ENCODE measurements around the gene AMZ1. TPM values are rescaled to one million over a fixed set of nuclear protein-coding genes. Genes with fewer than 3 reads are reported as not detected.

AMZ1 gene
- total and polyA plus RNA-seq, 2 experiments from 2014 or later = 1.4 TPM; not detected in 1

DNA sequence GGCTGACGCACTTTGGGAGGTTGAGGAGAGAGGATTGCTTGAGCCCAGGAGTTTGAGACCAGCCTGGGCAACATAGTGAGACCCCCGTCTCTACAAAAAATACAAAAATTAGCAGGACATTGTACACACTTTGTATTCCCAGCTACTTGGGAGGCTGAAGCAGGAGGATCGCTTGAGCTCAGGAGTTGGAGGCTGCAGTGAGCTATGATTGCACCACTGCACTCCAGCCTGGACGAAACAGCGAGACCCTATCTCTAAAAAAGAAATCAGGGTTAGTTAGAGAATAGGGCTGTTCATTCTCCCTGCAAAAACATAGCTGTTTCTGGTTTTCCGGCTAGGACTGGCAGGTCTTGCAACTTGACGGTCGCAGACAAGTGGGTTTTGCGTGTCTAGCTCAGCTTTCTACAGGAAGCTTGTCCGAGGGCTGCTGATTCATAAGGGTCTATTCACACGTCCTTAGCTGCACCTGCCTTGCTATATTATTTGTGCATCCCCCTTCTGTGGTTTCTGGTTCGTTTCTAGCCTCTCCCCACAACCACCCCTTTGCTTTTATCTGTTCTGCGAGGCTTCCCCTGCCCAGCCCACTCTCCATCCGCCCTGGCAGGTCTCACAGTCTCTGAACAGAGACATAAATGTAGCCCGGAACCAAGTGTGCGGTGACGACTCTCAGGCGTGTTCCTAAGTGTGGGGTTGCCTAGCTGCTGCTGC lies 10.7 kb downstream of the AMZ1 start:
- Histone ChIP-seq H3K4me2 (no peak overlapping the region), H3K27me3 (no peaks in the 10 kb centered on the region), H3K79me2 (no peaks in the 10 kb centered on the region), H3K27ac (no peak overlapping the region), H3K4me3 (no peak overlapping the region), H3K9me2 (replicated peaks; ENCODE audit: insufficient read depth) (no peaks in the 10 kb centered on the region), H4K20me1 (ENCODE audit: insufficient read depth, poor library complexity, severe bottlenecking) (no peaks in the 10 kb centered on the region), H3K4me1 (ENCODE audit: insufficient read depth) (no peaks in the 10 kb centered on the region), H3K9me3 (ENCODE audit: low read depth) (no peaks in the 10 kb centered on the region), H2AFZ (no peak overlapping the region), H3K36me3 (replicated peaks; ENCODE audit: insufficient read depth, low read depth) (no peaks in the 10 kb centered on the region)
- 83% methylated on average over 18 of the region's 18 CpGs for WGBS (ENCODE audit: low lambda C conversion rate, missing lambda C conversion rate)
- no peak for DNase-seq (ENCODE audit: low spot score)
- no peak for TF ChIP-seq EZH2phosphoT487 (IDR thresholded peaks at IDR 0.05; ENCODE audit: low read depth, severe bottlenecking, unreplicated experiment)
- no peak for TF ChIP-seq EZH2 (IDR thresholded peaks at IDR 0.05; ENCODE audit: borderline replicate concordance)
- TF ChIP-seq, protein P1, sequence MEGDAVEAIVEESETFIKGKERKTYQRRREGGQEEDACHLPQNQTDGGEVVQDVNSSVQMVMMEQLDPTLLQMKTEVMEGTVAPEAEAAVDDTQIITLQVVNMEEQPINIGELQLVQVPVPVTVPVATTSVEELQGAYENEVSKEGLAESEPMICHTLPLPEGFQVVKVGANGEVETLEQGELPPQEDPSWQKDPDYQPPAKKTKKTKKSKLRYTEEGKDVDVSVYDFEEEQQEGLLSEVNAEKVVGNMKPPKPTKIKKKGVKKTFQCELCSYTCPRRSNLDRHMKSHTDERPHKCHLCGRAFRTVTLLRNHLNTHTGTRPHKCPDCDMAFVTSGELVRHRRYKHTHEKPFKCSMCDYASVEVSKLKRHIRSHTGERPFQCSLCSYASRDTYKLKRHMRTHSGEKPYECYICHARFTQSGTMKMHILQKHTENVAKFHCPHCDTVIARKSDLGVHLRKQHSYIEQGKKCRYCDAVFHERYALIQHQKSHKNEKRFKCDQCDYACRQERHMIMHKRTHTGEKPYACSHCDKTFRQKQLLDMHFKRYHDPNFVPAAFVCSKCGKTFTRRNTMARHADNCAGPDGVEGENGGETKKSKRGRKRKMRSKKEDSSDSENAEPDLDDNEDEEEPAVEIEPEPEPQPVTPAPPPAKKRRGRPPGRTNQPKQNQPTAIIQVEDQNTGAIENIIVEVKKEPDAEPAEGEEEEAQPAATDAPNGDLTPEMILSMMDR (IDR thresholded peaks at IDR 0.05; ENCODE audit: poor library complexity) = no peak

DNA sequence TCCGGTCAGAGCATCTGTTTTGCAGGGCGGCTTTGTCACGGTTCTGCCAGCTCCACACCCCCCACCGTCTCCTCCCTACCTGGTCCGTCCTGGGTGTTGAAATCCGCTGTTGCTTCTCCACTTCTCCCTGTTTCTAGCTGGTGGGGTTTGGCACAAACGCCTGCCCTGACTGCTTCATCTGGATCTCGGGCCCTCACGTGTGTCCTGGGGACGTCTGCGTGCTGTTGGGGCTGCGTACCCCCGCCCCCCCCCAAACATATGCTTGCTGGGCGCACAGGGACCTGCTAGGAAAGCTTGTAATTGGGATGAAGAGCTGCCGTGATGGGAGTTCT lies 11.3 kb downstream of the AMZ1 start:
- no peak overlapping the region for H2AFZ ChIP-seq

DNA sequence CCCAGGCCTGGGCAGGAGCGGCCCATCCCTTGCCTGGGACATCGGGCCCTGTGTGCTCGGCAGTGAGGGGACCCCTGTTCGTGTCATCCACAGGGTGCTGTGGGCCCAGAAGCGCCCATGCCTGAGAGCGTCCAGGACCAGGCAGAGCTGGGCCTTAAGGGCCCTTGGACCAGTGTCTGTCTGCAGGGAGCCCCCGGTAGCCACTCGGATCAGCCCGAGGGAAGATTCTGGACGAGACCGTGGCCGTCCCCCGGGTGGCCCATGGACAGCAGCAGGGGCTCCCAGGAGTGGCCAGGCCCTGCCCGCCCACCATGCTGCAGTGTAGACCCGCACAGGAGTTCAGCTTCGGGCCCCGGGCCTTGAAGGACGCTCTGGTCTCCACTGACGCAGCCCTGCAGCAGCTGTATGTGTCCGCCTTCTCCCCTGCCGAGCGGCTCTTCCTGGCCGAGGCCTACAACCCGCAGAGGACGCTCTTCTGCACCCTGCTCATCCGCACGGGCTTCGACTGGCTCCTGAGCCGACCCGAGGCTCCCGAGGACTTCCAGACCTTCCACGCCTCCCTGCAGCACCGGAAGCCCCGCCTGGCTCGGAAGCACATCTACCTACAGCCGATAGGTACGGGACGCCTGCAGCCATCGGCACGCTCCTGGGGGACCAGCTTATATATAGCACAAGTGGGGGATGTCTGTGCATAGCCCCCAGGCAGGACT lies 12.3 kb downstream of the AMZ1 start:
- Histone ChIP-seq H3K36me3 (replicated peaks; ENCODE audit: insufficient read depth, low read depth) (no peaks in the 10 kb centered on the region), H3K27ac (no peak overlapping the region), H4K20me1 (ENCODE audit: insufficient read depth, poor library complexity, severe bottlenecking) (no peaks in the 10 kb centered on the region), H2AFZ (no peak overlapping the region), H3K4me1 (ENCODE audit: insufficient read depth) (no peaks in the 10 kb centered on the region), H3K4me3 (no peak overlapping the region), H3K79me2 (no peaks in the 10 kb centered on the region), H3K9me2 (replicated peaks; ENCODE audit: insufficient read depth) (no peaks in the 10 kb centered on the region), H3K4me2 (no peak overlapping the region), H3K27me3 (no peaks in the 10 kb centered on the region), H3K9me3 (ENCODE audit: low read depth) (no peaks in the 10 kb centered on the region)
- TF ChIP-seq EZH2phosphoT487 (IDR thresholded peaks at IDR 0.05; ENCODE audit: low read depth, severe bottlenecking, unreplicated experiment) = no peak
- no peak for TF ChIP-seq EZH2 (IDR thresholded peaks at IDR 0.05; ENCODE audit: borderline replicate concordance)
- TF ChIP-seq, protein P1 (IDR thresholded peaks at IDR 0.05; ENCODE audit: poor library complexity) = no peak
- no peak for DNase-seq (ENCODE audit: low spot score)
- WGBS (ENCODE audit: low lambda C conversion rate, missing lambda C conversion rate) = 86% methylated on average over 40 of the region's 40 CpGs

More for the DNA sequence above, 11.3 kb downstream of the AMZ1 start:
- no peak for TF ChIP-seq EZH2phosphoT487 (IDR thresholded peaks at IDR 0.05; ENCODE audit: low read depth, severe bottlenecking, unreplicated experiment)
- TF ChIP-seq, protein P1 (IDR thresholded peaks at IDR 0.05; ENCODE audit: poor library complexity) = no peak
- TF ChIP-seq EZH2 (IDR thresholded peaks at IDR 0.05; ENCODE audit: borderline replicate concordance) = no peak
- H3K27ac ChIP-seq = no peak overlapping the region
- H3K36me3 ChIP-seq (replicated peaks; ENCODE audit: insufficient read depth, low read depth) = no peaks in the 10 kb centered on the region
- no peaks in the 10 kb centered on the region for H3K79me2 ChIP-seq
- no peaks in the 10 kb centered on the region for H3K4me1 ChIP-seq (ENCODE audit: insufficient read depth)
- H3K9me3 ChIP-seq (ENCODE audit: low read depth) = no peaks in the 10 kb centered on the region
- H3K4me3 ChIP-seq = no peak overlapping the region
- no peak for DNase-seq (ENCODE audit: low spot score)
- H3K27me3 ChIP-seq = no peaks in the 10 kb centered on the region
- no peak overlapping the region for H3K4me2 ChIP-seq
- 87% methylated on average over 15 of the region's 15 CpGs for WGBS (ENCODE audit: low lambda C conversion rate, missing lambda C conversion rate)
- no peaks in the 10 kb centered on the region for H3K9me2 ChIP-seq (replicated peaks; ENCODE audit: insufficient read depth)
- no peaks in the 10 kb centered on the region for H4K20me1 ChIP-seq (ENCODE audit: insufficient read depth, poor library complexity, severe bottlenecking)

All from hepatocyte (in vitro differentiated cells).